RWPE1 (cell line): ENCODE measurements around the gene CLEC4G.

Source experiments
- CTCF ChIA-PET: fragments of 350-600 bp; sonication (Branson Sonifier 250); formaldehyde crosslinking; extraction: SDS; loops from one replicate; lab custom pipeline; 2021; lab: Yijun Ruan, JAX
- POLR2A ChIA-PET: fragments of 400-600 bp; formaldehyde crosslinking; extraction: SDS; loops from one replicate; lab custom pipeline; 2020; ENCODE audit warnings: antibody characterized with exemption; ENCODE audit not compliant: low non-redundant PET; lab: Yijun Ruan, JAX
- DNase-seq: peaks from one replicate; pipeline ENCODE4 v3.0.0; 2012; ENCODE audit warnings: low spot score
- H3K27ac ChIP-seq: fragments of 450-650 bp; 2 replicates; pipeline ENCODE4 v1.5.1; 2017
- CTCF ChIP-seq: fragments of 450-650 bp; conservative IDR thresholded peaks from 2 replicates; pipeline ENCODE4 v1.5.1; 2017; ENCODE audit warnings: low read depth, mild to moderate bottlenecking

The CLEC4G gene

DNA sequence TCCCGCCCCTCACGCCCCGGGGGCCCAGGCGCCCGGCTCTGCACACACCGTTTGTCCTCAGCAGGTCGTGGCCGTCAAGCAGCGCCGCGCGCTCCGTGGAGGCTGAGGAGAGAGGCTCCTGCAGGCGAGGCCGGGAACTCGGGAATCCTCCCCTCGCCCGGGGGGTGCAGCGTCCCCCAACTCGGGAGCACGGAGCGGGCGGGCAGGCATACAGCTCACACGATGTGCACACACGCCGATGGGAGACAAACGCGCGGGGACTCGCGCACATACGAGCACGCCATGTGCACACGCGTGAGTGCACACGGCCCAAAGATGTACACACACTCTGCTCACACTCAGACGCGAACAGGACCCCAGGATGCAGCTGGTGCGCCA is 703 bp downstream of the CLEC4G start:
- TF ChIP-seq CTCF, result no peak
- POLR2A ChIA-PET, result no interaction called here
- H3K27ac ChIP-seq, result no peak overlapping the region
- CTCF ChIA-PET, result no interaction called here
- no peak for DNase-seq

DNA sequence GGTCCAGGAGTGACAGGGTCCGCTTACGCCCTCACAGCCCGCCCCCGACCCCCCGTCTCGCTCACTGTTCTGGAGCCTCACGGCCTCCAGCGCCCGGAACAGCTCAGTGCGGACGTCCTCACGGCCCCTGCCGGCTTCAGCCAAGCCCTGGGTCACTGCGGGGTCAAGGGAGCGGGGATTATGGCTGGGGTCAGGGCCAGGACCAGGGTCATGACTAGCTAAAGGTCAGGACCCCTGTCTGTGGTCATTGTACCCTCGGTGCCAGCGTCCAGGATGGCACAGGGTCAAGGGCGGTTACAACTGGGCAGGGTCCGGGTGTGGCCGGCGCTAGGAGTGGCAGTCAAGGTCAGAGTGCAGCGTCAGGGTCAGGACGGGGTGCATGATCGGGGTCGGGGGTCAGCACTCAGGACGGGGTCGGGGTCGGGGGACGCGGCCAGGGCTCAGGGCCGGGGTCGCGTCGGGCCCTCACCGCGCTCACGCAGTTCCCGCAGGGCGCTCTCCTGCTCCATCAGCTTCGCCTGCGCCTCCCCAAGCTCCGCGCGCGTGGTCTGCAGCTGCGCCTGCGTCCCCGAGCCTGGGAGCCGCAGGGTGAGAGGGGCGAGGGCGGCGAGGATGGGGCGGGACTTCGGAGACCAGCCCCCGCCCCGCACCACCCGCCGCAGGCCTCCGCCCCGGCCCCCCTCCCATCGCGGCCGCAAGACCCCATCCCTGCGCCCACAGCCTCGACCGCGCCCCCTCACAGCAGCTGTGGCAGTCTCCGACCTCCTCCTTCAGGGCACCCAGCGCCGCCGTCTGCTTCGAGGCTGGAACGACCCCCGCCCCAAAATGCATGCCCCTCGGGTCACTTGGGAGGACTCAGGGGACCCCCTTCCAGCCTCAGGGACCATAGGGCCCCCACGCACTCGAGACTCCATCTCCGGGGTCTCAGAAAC is 1.4 kb downstream of the CLEC4G start:
- H3K27ac ChIP-seq, result no peak overlapping the region
- no peak for DNase-seq
- POLR2A ChIA-PET, result no interaction called here
- CTCF ChIA-PET, result no interaction called here
- no peak for TF ChIP-seq CTCF

- DNase-seq, result no peak
- H3K27ac ChIP-seq, result no peak overlapping the region
- POLR2A ChIA-PET, result no interaction called here
- TF ChIP-seq CTCF, result no peak
- CTCF ChIA-PET, result no interaction called here
These were observed 2.1 kb downstream of the CLEC4G start for GRCh38 chr19:7729831-7730285.

- H3K27ac ChIP-seq, result no peak overlapping the region
- ChIA-PET CTCF (no interaction called here), POLR2A (no interaction called here)
- no peak for DNase-seq
- TF ChIP-seq CTCF, result no peak
These were observed 2.7 kb downstream of the CLEC4G start for GRCh38 chr19:7729211-7729610.

GRCh38 chr19:7725791-7726190 is 6.1 kb downstream of the CLEC4G start:
- ChIA-PET CTCF (no interaction called here), POLR2A (no interaction called here)
- no peak overlapping the region for H3K27ac ChIP-seq
- DNase-seq, result no peak
- TF ChIP-seq CTCF, result no peak

GRCh38 chr19:7722231-7722651 is 9.7 kb downstream of the CLEC4G start:
- H3K27ac ChIP-seq, result no peak overlapping the region
- TF ChIP-seq CTCF, result no peak
- POLR2A ChIA-PET, result no interaction called here
- CTCF ChIA-PET, result no interaction called here
- DNase-seq, result no peak
